Heart left ventricle (tissue), 16 donors: ENCODE data around the gene CDHR5. TPM values are rescaled to one million over a fixed set of nuclear protein-coding genes. Genes with fewer than 3 reads are reported as not detected.

ENCODE experiments used
- ATAC-seq, 4 donors: fragments of 200-7000 bp; cut with Tn5 transposase; one replicate each; pipeline ENCODE4 v1.9.1; 2020 to 2022; ENCODE audit warnings: moderate library complexity in 4 of 4, mild to moderate bottlenecking in 3 of 4, moderate number of reproducible peaks in 1 of 4
- DNase-seq, 5 donors: peaks; one replicate each; pipeline ENCODE4 v3.0.0-alpha.2; 2020
- H3K27ac ChIP-seq, 12 donors: fragments of 200-600 bp; sonication (generic) in 4 of 12; one replicate each; pipeline versions ENCODE4 v1.5.0 to v1.8.0; 2016 to 2022; ENCODE audit warnings: mild to moderate bottlenecking in 2 of 12
- H3K27me3 ChIP-seq, 9 donors: fragments of 200-600 bp; sonication (generic) in 2 of 9; one replicate each; pipeline versions ENCODE4 v1.5.1 to v1.8.0; 2016 to 2022; ENCODE audit warnings: mild to moderate bottlenecking in 3 of 9
- H3K36me3 ChIP-seq, 9 donors: fragments of 200-600 bp; sonication (generic) in 2 of 9; one replicate each; pipeline versions ENCODE4 v1.5.0 to v1.8.0; 2018 to 2022; ENCODE audit warnings: mild to moderate bottlenecking in 2 of 9
- H3K4me1 ChIP-seq, 12 donors: fragments of 200-600 bp; sonication (generic) in 4 of 12; one replicate each; pipeline versions ENCODE4 v1.5.0 to v1.8.0; 2016 to 2022; ENCODE audit warnings: mild to moderate bottlenecking in 3 of 12
- H3K4me3 ChIP-seq, 12 donors: fragments of 200-600 bp; sonication (generic) in 4 of 12; one replicate each; pipeline versions ENCODE4 v1.5.0 to v1.8.0; 2017 to 2022; ENCODE audit warnings: mild to moderate bottlenecking in 9 of 12, moderate library complexity in 4 of 12
- H3K9me3 ChIP-seq, 12 donors: fragments of 200-600 bp; sonication (generic) in 4 of 12; one replicate each; pipeline versions ENCODE4 v1.5.0 to v1.8.0; 2016 to 2022; ENCODE audit warnings: mild to moderate bottlenecking in 1 of 12
- POLR2A ChIP-seq, 2 donors: fragments of 450-650 bp; IDR thresholded peaks; one replicate each; pipeline ENCODE4 v1.6.1; 2017; ENCODE audit warnings: antibody characterized with exemption in 2 of 2, mild to moderate bottlenecking in 2 of 2, moderate library complexity in 2 of 2
- WGBS, 4 donors: extraction: QIAGEN DNeasy Blood & Tissue Kit in 2 of 4; methylation state at CpG; one replicate each; pipeline versions ENCODE4 v1.1.5 to v1.1.7; 2013 to 2018; 5-methylcytosine and 5-hydroxymethylcytosine counted together
- intact Hi-C, 10 donors: fragments of 100-400 bp; cut with DNase I; formaldehyde crosslinking; loops; one replicate each; pipeline versions ENCODE4 v1.11.1 to v1.14.2; 2022
- polyA plus RNA-seq, 2 donors: library from polyadenylated mRNA; stranded (reverse); fragments of 200-250 nt; gene quantifications; one replicate each; pipeline ENCODE4 v1.2.3, GENCODE V29; 2013
- total RNA-seq, 9 donors: library from RNA; depleted of rRNA in 2 of 9; stranded (reverse); fragments of >200 nt in 2 of 9; fragmentation: NEBNext Ultra II Directional in 3 of 9; extraction: Animal tissue kit (Norgen Biotek cat#: 25700) in 3 of 9; gene quantifications; one replicate each; pipeline versions ENCODE4 v1.1.0 to v1.2.4, GENCODE V29; 2016 to 2023
- TF ChIP-seq, protein P1 (sequence below), 12 donors: fragments of 200-600 bp; sonication (generic) in 4 of 12; IDR thresholded peaks; one replicate each; pipeline versions ENCODE4 v1.5.0 to v1.8.0; 2018 to 2022; ENCODE audit warnings: antibody characterized with exemption in 12 of 12, mild to moderate bottlenecking in 5 of 12
- donor health status: ischemic (EF 13 %, LVEDD 7.1; RV severe dilation, severe dysfunction).
- donor health status: healthy with polysubstance abuse.
- donor health status: DM: no; HTN: yes; CAD: no.
- donor health status: DM: no; HTN: no; CAD: no.
- donor health status: ischemic (EF 25% LVEDD 6.9; RV normal size, moderate dysfunction).
- donor health status: ischemic (EF 25% LVEDD 5.7; RV mildly dilated, moderate dysfunction).
- donor health status: healthy.
- donor health status: DM: yes; HTN: yes; CAD: no.
- donor health status: ischemic (EF 35%, LVEDD 5.7; RV mildly dilated, moderate dysfunction).
- donor health status: nonischemic (EF 11% LVEDD 7.7; RV severe dilation, severe dysfunction).
- donor health status: DM: yes; HTN: yes; CAD: no.
- donor health status: PGD.
- donor health status: ischemic (EF 29% LVEDD 5.4; RV normal size, mild dysfunction).
- donor health status: nonischemic (EF 23%, LVEDD 6.1; RV moderate dilation, normal function).

CDHR5 gene
- total and polyA plus RNA-seq, 11 donors, result 0.07 TPM; not detected in 10

GRCh38 chr11:586376-587316 lies 38.1 kb downstream of the CDHR5 start:
- no peaks in the 10 kb centered on the region for H3K27me3 ChIP-seq
- TF ChIP-seq, protein P1, sequence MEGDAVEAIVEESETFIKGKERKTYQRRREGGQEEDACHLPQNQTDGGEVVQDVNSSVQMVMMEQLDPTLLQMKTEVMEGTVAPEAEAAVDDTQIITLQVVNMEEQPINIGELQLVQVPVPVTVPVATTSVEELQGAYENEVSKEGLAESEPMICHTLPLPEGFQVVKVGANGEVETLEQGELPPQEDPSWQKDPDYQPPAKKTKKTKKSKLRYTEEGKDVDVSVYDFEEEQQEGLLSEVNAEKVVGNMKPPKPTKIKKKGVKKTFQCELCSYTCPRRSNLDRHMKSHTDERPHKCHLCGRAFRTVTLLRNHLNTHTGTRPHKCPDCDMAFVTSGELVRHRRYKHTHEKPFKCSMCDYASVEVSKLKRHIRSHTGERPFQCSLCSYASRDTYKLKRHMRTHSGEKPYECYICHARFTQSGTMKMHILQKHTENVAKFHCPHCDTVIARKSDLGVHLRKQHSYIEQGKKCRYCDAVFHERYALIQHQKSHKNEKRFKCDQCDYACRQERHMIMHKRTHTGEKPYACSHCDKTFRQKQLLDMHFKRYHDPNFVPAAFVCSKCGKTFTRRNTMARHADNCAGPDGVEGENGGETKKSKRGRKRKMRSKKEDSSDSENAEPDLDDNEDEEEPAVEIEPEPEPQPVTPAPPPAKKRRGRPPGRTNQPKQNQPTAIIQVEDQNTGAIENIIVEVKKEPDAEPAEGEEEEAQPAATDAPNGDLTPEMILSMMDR (IDR thresholded peaks at IDR 0.05), result no peak
- TF ChIP-seq POLR2A (IDR thresholded peaks at IDR 0.05), result no peak
- peaks cover 0 to 16% (median under 1%) of the 10 kb centered on the region in 12 donors for H3K4me1 ChIP-seq
- H3K27ac ChIP-seq, result peak overlapping the region in 1 of 12 donors; percentile 56
- H3K4me3 ChIP-seq, result no peak overlapping the region
- WGBS, 4 donors, result 87 to 91% (median 91%) methylated on average over 20 to 32 of the region's 32 CpGs
- intact Hi-C loops, result no loop called here
- peaks cover 0 to 91% (median 87%) of the 10 kb centered on the region in 9 donors for H3K36me3 ChIP-seq
- peak in 1 of 4 donors; percentile 21 for ATAC-seq
- H3K9me3 ChIP-seq, result no peaks in the 10 kb centered on the region
- DNase-seq, result no peak

- intact Hi-C loops, result no loop called here
- DNase-seq (no peak), ATAC-seq (no peak)
- no peak overlapping the region for H3K27ac ChIP-seq
- no peak overlapping the region for H3K4me3 ChIP-seq
- no peaks in the 10 kb centered on the region for H3K27me3 ChIP-seq
- peaks cover 0 to 72% (median 66%) of the 10 kb centered on the region in 9 donors for H3K36me3 ChIP-seq
- H3K4me1 ChIP-seq, result peaks cover 6 to 30% (median 19%) of the 10 kb centered on the region in 12 donors
- no peaks in the 10 kb centered on the region for H3K9me3 ChIP-seq
- 94 to 99% (median 96%) methylated on average over 6 to 10 of the region's 10 CpGs for WGBS, 4 donors
- TF ChIP-seq POLR2A (IDR thresholded peaks at IDR 0.05), result no peak
- TF ChIP-seq, protein P1 (IDR thresholded peaks at IDR 0.05), result no peak
These were observed 40.5 kb downstream of the CDHR5 start for GRCh38 chr11:584287-584686.

DNA sequence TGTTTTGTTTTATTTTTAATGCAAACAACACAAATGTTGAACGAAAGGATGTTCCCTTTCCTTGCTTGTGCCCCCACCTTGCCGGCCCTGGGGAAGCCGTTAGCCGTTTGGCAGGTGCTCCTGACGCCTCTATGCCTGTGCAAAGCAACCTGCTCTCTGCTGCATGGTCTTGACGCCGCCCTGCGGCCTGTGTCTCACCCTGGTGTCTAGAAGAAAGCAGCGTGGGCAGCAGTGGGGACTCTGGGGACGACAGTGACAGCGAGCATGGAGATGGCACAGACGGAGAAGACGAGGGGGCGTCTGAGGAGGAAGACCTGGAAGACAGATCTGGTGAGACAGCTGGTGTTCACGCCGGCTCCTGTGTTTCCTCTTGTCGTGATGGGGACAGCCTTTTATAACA lies 43.0 kb downstream of the CDHR5 start:
- Histone ChIP-seq H3K36me3 (peaks cover 0 to 47% (median 42%) of the 10 kb centered on the region in 9 donors), H3K9me3 (no peaks in the 10 kb centered on the region), H3K4me3 (no peak overlapping the region), H3K27me3 (no peaks in the 10 kb centered on the region), H3K27ac (peak overlapping the region in 1 of 12 donors; percentile 35), H3K4me1 (peaks cover 17 to 52% (median 38%) of the 10 kb centered on the region in 12 donors)
- TF ChIP-seq, protein P1 (IDR thresholded peaks at IDR 0.05), result no peak
- no peak for TF ChIP-seq POLR2A (IDR thresholded peaks at IDR 0.05)
- DNase-seq (peak in 1 of 5 donors; percentile 51), ATAC-seq (no peak)
- intact Hi-C loops, result no loop called here
- 73 to 76% (median 76%) methylated on average over 17 of the region's 17 CpGs for WGBS, 4 donors

DNA sequence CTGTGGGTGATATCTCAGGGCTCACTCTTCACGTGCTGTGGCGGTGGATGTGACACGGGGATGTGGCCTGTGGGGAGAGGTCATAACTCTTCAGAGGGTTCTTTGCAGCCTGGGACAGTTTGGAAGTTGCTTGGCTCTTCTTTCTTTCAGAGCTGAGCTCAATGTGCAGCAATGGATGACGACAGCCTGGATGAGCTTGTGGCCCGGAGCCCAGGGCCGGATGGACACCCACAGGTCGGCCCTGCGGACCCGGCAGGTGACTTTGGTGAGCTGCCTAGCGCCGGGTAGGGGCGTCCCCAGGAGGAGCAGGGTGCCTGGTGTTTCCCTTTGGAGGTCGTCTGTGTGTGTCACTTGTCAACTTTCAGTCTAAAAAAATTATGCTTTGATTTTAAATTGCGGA lies 43.4 kb downstream of the CDHR5 start:
- TF ChIP-seq, protein P1 (IDR thresholded peaks at IDR 0.05), result no peak
- no peak for TF ChIP-seq POLR2A (IDR thresholded peaks at IDR 0.05)
- Histone ChIP-seq H3K4me1 (peaks cover 17 to 52% (median 38%) of the 10 kb centered on the region in 12 donors), H3K9me3 (no peaks in the 10 kb centered on the region), H3K36me3 (peaks cover 0 to 43% (median 40%) of the 10 kb centered on the region in 9 donors), H3K27ac (peak overlapping the region in 1 of 12 donors; percentile 35), H3K4me3 (no peak overlapping the region), H3K27me3 (no peaks in the 10 kb centered on the region)
- WGBS, 4 donors, result 51 to 65% (median 60%) methylated on average over 14 of the region's 14 CpGs
- ATAC-seq (peak in 1 of 4 donors; percentile 34), DNase-seq (no peak)
- intact Hi-C loops, result no loop called here
